Measurements from ENCODE around the gene COL4A6.

The COL4A6 gene

DNA sequence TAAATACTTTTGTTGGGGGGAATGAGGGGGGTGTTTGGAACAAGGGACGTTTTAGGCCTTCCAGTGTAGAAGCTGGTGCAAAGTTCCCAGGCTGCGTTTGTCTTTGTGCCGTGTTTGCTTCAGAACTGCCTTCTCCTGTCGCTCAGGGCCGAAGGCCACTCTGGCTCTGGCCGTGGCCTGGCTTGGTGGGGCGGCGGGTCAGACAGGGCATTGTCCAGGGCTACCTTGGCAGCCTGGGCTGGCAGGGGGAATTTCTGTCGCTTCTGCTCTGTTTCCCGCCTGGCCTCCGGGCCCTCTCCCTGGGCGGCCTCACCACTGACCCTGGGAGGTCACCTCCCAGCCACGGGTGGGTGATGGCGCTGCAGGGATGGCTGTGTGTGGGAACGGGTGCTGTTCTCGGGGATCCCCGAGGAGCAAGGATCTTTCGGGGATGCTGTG lies 140.0 kb downstream of the COL4A6 start:
- Mint-ChIP-seq H3K27me3 (peaks cover 25% of the 10 kb centered on the region), H3K36me3 (ENCODE audit: low read depth) (no peaks in the 10 kb centered on the region), H3K9me3 (no peaks in the 10 kb centered on the region), H3K4me1 (ENCODE audit: low read depth) (no peaks in the 10 kb centered on the region), H3K27ac (no peak overlapping the region), H3K4me3 (no peak overlapping the region)
- no peak for DNase-seq

DNA sequence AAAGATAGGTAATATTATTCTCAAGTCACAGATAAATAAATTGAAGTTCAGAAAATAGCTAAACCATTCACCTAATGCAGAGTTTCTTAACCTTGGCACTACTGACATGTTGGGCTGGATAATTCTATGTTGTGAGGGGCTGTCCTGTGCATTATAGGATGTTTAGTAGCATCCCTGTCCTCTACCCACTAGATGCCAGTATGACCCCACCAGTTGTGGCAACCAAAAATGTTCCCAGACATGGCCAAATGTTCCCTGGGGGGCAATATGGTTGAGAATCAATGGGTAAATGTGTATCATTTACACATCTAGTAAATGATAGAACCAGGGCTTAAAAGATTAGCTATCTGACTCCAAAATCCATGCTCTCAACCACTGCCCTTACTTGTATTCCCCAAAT lies 140.9 kb downstream of the COL4A6 start:
- H3K4me3 Mint-ChIP-seq, result no peak overlapping the region
- DNase-seq, result no peak
- no peaks in the 10 kb centered on the region for H3K4me1 Mint-ChIP-seq (ENCODE audit: low read depth)
- H3K36me3 Mint-ChIP-seq (ENCODE audit: low read depth), result no peaks in the 10 kb centered on the region
- H3K27me3 Mint-ChIP-seq, result peaks cover 24% of the 10 kb centered on the region
- H3K27ac Mint-ChIP-seq, result no peak overlapping the region
- H3K9me3 Mint-ChIP-seq, result no peaks in the 10 kb centered on the region

DNA sequence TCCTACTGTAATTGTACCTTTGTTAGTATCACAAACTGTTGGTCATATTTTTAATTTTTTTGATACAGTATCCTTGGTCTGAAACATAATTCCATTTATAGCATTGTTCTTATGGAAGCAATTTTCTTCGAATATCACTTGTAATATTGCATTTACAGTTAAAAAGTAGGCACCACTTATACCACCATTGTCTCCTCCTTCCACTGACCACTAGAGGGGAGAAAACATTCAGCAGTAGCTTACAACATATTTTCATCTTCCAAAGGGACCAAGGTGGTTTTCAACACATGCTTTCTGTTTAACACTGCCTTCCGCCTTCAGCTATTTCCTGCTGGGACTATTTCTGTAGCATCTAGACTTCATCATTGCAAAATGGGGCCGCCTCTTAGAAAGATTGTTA lies 146.2 kb downstream of the COL4A6 start:
- no peak overlapping the region for H3K4me3 Mint-ChIP-seq
- DNase-seq, result no peak
- H3K4me1 Mint-ChIP-seq (ENCODE audit: low read depth), result no peaks in the 10 kb centered on the region
- H3K9me3 Mint-ChIP-seq, result no peaks in the 10 kb centered on the region
- H3K27me3 Mint-ChIP-seq, result peaks cover 31% of the 10 kb centered on the region
- H3K36me3 Mint-ChIP-seq (ENCODE audit: low read depth), result no peaks in the 10 kb centered on the region
- no peak overlapping the region for H3K27ac Mint-ChIP-seq

GRCh38 chrX:108285918-108286317 lies 152.3 kb downstream of the COL4A6 start:
- Mint-ChIP-seq H3K9me3 (no peaks in the 10 kb centered on the region), H3K27me3 (peaks cover 21% of the 10 kb centered on the region), H3K4me3 (no peak overlapping the region), H3K36me3 (ENCODE audit: low read depth) (no peaks in the 10 kb centered on the region), H3K27ac (no peak overlapping the region), H3K4me1 (ENCODE audit: low read depth) (no peaks in the 10 kb centered on the region)
- DNase-seq, result no peak

DNA sequence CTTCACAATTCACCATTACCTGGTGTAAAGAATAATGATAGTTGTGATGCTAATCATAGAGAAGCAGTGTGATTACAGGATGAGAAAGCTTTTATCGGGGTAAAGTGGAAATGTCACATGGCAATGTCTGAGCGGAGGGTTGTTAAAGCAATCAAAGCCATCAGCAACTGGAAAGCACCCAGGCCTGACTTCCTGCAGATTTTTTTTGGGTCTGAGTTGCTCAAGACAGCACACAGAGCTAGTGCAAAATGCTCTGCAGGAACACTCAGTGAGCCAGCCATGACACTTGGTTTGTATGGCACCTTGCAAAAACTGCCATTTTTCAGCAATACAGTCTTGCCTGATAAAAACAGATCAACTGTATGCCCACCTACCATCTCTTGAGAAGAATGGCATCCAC lies 152.9 kb downstream of the COL4A6 start:
- Mint-ChIP-seq H3K9me3 (no peaks in the 10 kb centered on the region), H3K27ac (no peak overlapping the region), H3K4me1 (ENCODE audit: low read depth) (no peaks in the 10 kb centered on the region), H3K27me3 (peaks cover 19% of the 10 kb centered on the region), H3K4me3 (no peak overlapping the region), H3K36me3 (ENCODE audit: low read depth) (no peaks in the 10 kb centered on the region)
- DNase-seq, result no peak

DNA sequence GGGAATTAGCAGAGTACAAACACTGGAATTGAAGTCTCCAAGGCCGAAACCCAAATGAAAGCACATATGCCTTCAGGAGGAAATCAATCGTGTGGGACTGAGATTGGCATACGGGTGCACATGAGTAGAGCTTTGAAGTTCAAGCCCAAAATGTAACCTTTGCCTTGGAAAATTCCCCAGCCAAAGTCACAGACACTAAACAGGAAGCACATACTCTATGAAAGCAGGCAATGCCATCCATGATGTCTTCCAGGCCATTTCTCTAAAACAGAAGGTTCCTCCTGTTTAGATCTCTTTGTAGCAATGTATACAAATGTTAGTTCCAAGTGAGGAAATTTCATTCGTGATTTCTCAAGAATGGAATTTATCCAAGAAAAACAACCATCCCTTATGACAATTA lies 162.5 kb downstream of the COL4A6 start:
- H3K9me3 Mint-ChIP-seq, result no peaks in the 10 kb centered on the region
- no peak for DNase-seq
- no peak overlapping the region for H3K27ac Mint-ChIP-seq
- H3K36me3 Mint-ChIP-seq (ENCODE audit: low read depth), result no peaks in the 10 kb centered on the region
- no peak overlapping the region for H3K4me3 Mint-ChIP-seq
- no peaks in the 10 kb centered on the region for H3K4me1 Mint-ChIP-seq (ENCODE audit: low read depth)
- peaks cover 40% of the 10 kb centered on the region for H3K27me3 Mint-ChIP-seq

- Mint-ChIP-seq H3K9me3 (no peaks in the 10 kb centered on the region), H3K36me3 (ENCODE audit: low read depth) (no peaks in the 10 kb centered on the region), H3K27me3 (peaks cover 37% of the 10 kb centered on the region), H3K4me3 (no peak overlapping the region), H3K4me1 (ENCODE audit: low read depth) (no peaks in the 10 kb centered on the region), H3K27ac (no peak overlapping the region)
- DNase-seq, result no peak
Measured at GRCh38 chrX:108271397-108271787, 166.8 kb downstream of the COL4A6 start.

GRCh38 chrX:108270739-108271396 lies 167.4 kb downstream of the COL4A6 start:
- Mint-ChIP-seq H3K4me1 (ENCODE audit: low read depth) (no peaks in the 10 kb centered on the region), H3K27me3 (peaks cover 36% of the 10 kb centered on the region), H3K9me3 (no peaks in the 10 kb centered on the region), H3K36me3 (ENCODE audit: low read depth) (no peaks in the 10 kb centered on the region), H3K27ac (no peak overlapping the region), H3K4me3 (no peak overlapping the region)
- no peak for DNase-seq

GRCh38 chrX:108270280-108270679 lies 167.9 kb downstream of the COL4A6 start:
- Mint-ChIP-seq H3K27ac (no peak overlapping the region), H3K9me3 (no peaks in the 10 kb centered on the region)
- no peak for DNase-seq

DNA sequence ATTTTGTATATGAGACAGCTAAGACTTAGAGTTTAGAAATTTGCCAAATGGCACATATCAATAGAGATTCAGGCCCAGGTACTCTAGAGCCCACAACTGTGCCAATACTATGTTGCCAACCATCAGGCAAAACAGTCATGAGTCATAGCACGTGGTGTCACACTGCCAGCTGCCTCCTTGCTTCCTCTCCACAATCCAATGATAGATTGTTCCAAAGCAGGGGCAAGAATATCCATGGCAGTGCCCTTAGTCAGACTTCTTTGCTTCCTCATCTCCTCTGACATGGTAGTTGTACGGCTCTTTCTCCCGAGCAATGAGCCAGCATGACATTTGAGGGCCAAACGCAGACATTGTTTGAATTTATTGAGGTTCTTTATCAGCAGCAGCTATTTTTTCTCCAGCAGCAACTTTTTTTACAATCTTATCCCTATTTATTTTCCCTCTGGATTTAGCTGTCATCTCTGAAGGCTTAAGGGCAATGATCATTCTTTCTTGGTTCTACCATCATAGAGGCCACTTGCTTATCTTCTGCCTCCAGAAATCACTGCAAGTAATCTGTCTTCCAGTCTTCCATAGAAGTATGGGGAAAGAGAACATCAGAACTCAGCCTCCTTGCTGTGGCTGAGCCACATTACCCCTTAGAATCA lies 169.7 kb downstream of the COL4A6 start:
- no peak for DNase-seq
- Mint-ChIP-seq H3K9me3 (no peaks in the 10 kb centered on the region), H3K4me1 (ENCODE audit: low read depth) (no peaks in the 10 kb centered on the region), H3K36me3 (ENCODE audit: low read depth) (no peaks in the 10 kb centered on the region), H3K4me3 (no peak overlapping the region), H3K27ac (no peak overlapping the region), H3K27me3 (peaks cover 34% of the 10 kb centered on the region)

More at GRCh38 chrX:108270280-108270679, 167.9 kb downstream of the COL4A6 start:
- H3K36me3 Mint-ChIP-seq (ENCODE audit: low read depth), result no peaks in the 10 kb centered on the region
- peaks cover 36% of the 10 kb centered on the region for H3K27me3 Mint-ChIP-seq
- H3K4me1 Mint-ChIP-seq (ENCODE audit: low read depth), result no peaks in the 10 kb centered on the region
- no peak overlapping the region for H3K4me3 Mint-ChIP-seq

GRCh38 chrX:108267557-108267956 lies 170.7 kb downstream of the COL4A6 start:
- peaks cover 31% of the 10 kb centered on the region for H3K27me3 Mint-ChIP-seq
- H3K36me3 Mint-ChIP-seq (ENCODE audit: low read depth), result no peaks in the 10 kb centered on the region
- H3K4me1 Mint-ChIP-seq (ENCODE audit: low read depth), result no peaks in the 10 kb centered on the region

DNA sequence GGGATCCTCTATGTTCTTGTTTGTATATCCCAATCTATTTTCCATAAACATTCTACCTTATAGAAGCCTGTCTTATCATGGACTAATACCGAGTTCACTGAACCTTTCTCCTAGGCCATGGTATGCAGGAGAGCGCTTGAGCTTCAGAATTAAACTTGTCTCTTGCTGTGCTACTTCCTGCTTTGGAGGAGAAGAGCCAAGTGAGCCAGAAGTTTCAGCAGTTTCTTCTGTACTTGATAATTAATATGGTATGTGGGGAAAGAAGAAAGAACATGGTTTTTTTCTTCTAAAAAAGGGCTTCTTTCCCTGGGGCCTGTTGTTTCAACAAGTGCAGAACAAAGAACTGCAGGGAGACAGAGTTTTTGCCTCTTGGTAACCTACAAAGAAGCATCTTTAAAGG lies 173.8 kb downstream of the COL4A6 start:
- peaks cover 33% of the 10 kb centered on the region for H3K27me3 Mint-ChIP-seq
- no peak for DNase-seq

More at GRCh38 chrX:108267557-108267956, 170.7 kb downstream of the COL4A6 start:
- no peak for DNase-seq
- H3K9me3 Mint-ChIP-seq, result no peaks in the 10 kb centered on the region
- H3K27ac Mint-ChIP-seq, result no peak overlapping the region
- no peak overlapping the region for H3K4me3 Mint-ChIP-seq

GRCh38 chrX:108261549-108262203 lies 176.5 kb downstream of the COL4A6 start:
- Mint-ChIP-seq H3K27me3 (peaks cover 49% of the 10 kb centered on the region), H3K9me3 (no peaks in the 10 kb centered on the region)

More for the DNA sequence above, 173.8 kb downstream of the COL4A6 start:
- Mint-ChIP-seq H3K4me3 (no peak overlapping the region), H3K27ac (no peak overlapping the region), H3K9me3 (no peaks in the 10 kb centered on the region), H3K36me3 (ENCODE audit: low read depth) (no peaks in the 10 kb centered on the region), H3K4me1 (ENCODE audit: low read depth) (no peaks in the 10 kb centered on the region)

GRCh38 chrX:108257556-108257955 lies 180.7 kb downstream of the COL4A6 start:
- H3K9me3 Mint-ChIP-seq, result no peaks in the 10 kb centered on the region
- no peaks in the 10 kb centered on the region for H3K36me3 Mint-ChIP-seq (ENCODE audit: low read depth)
- no peak overlapping the region for H3K4me3 Mint-ChIP-seq
- no peaks in the 10 kb centered on the region for H3K4me1 Mint-ChIP-seq (ENCODE audit: low read depth)
- DNase-seq, result no peak
- H3K27ac Mint-ChIP-seq, result no peak overlapping the region
- peaks cover 61% of the 10 kb centered on the region for H3K27me3 Mint-ChIP-seq

More at GRCh38 chrX:108261549-108262203, 176.5 kb downstream of the COL4A6 start:
- Mint-ChIP-seq H3K27ac (no peak overlapping the region), H3K4me1 (ENCODE audit: low read depth) (no peaks in the 10 kb centered on the region), H3K4me3 (no peak overlapping the region), H3K36me3 (ENCODE audit: low read depth) (no peaks in the 10 kb centered on the region)
- DNase-seq, result no peak

DNA sequence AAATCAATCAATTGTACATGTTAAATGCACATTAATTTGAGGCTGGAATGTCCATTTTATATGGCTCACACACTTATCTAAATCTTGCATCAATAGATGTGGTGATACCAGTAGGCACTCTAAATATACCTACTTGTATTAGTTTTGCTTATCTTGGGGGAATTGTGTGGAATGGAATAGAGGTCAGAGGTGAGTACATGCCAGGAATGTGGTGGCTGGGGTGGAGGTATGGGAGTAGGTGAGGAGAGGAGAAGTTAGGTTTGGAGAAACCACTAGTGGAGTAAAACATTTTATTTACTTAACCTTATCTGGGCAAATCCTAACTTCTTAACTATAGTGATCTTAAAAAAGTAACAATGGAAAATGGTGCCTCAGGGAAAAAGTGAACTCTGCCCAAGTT lies 183.6 kb downstream of the COL4A6 start:
- Mint-ChIP-seq H3K27ac (no peak overlapping the region), H3K36me3 (ENCODE audit: low read depth) (no peaks in the 10 kb centered on the region), H3K4me1 (ENCODE audit: low read depth) (no peaks in the 10 kb centered on the region), H3K27me3 (peaks cover 52% of the 10 kb centered on the region), H3K4me3 (no peak overlapping the region), H3K9me3 (no peaks in the 10 kb centered on the region)
- no peak for DNase-seq
